Right lobe of liver (tissue), 6 donors: ENCODE results near the gene RPS6KA2. TPM values are rescaled to one million over a fixed set of nuclear protein-coding genes. Genes with fewer than 3 reads are reported as not detected.
A peak's percentile ranks its signal among the peaks of the same experiment; 100 is the strongest.

Source experiments
- ATAC-seq, 4 donors: fragments of 200-7000 bp; cut with Tn5 transposase; one replicate each; pipeline ENCODE4 v1.9.1; 2020; ENCODE audit warnings: mild to moderate bottlenecking in 4 of 4, moderate library complexity in 4 of 4
- DNase-seq, 3 donors: peaks; one replicate each; pipeline ENCODE4 v3.0.0-alpha.2; 2020
- H3K27ac ChIP-seq, 3 donors: fragments of 200-600 bp; one replicate each; pipeline ENCODE4 v1.8.0; 2022
- H3K27me3 ChIP-seq, 2 donors: fragments of 200-600 bp; one replicate each; pipeline ENCODE4 v1.8.0; 2022
- H3K36me3 ChIP-seq, 4 donors: fragments of 200-600 bp; sonication (generic) in 1 of 4; one replicate each; pipeline versions ENCODE4 v1.5.1 to v1.8.0; 2017 to 2022; ENCODE audit warnings: control low read depth in 1 of 4
- H3K4me1 ChIP-seq, 4 donors: fragments of 200-600 bp; sonication (generic) in 1 of 4; one replicate each; pipeline versions ENCODE4 v1.5.1 to v1.8.0; 2017 to 2022; ENCODE audit warnings: control low read depth in 1 of 4
- H3K4me3 ChIP-seq, 3 donors: fragments of 200-600 bp; one replicate each; pipeline ENCODE4 v1.8.0; 2022
- H3K9me3 ChIP-seq, 4 donors: fragments of 200-600 bp; sonication (generic) in 1 of 4; one replicate each; pipeline versions ENCODE4 v1.5.1 to v1.8.0; 2017 to 2022; ENCODE audit warnings: control low read depth in 1 of 4
- CTCF ChIP-seq, 4 donors: fragments of 200-600 bp in 3 of 4; fragments of 450-650 bp in 1 of 4; IDR thresholded peaks; one replicate each; pipeline versions ENCODE4 v1.5.1 to v1.8.0; 2016 to 2022; ENCODE audit warnings: antibody characterized with exemption in 4 of 4, mild to moderate bottlenecking in 2 of 4
- POLR2A ChIP-seq: fragments of 450-650 bp; IDR thresholded peaks from one replicate; pipeline ENCODE4 v1.6.1; 2017; ENCODE audit warnings: antibody characterized with exemption, mild to moderate bottlenecking
- WGBS: methylation state at CpG from one replicate; pipeline ENCODE4 v1.1.6; 2018; ENCODE audit warnings: low coverage, low lambda C conversion rate; ENCODE audit not compliant: insufficient coverage; ENCODE audit errors: missing lambda C conversion rate; 5-methylcytosine and 5-hydroxymethylcytosine counted together
- intact Hi-C, 2 donors: fragments of 100-400 bp; cut with DNase I; formaldehyde crosslinking; loops; one replicate each; pipeline versions ENCODE4 v1.11.2 to v1.14.1; 2022
- total RNA-seq, 6 experiments: library from RNA; depleted of rRNA in 2 of 6; stranded (reverse); fragments of >200 nt in 2 of 6; fragmentation: NEBNext Ultra II Directional in 3 of 6; extraction: Animal tissue kit (Norgen Biotek cat#: 25700) in 3 of 6; gene quantifications; one replicate each; pipeline versions ENCODE4 v1.1.0 to v1.2.4, GENCODE V29; 2016 to 2023
- donor health status: DM: no; HTN: yes; CAD: no.
- donor health status: DM: no; HTN: no; CAD: no.
- donor health status: DM: no; HTN: no; CAD: no.
- donor health status: DM: no; HTN: yes; CAD: no.
- donor health status: DM: no; HTN: yes; CAD: no.

RPS6KA2 gene
- total RNA-seq, 6 experiments from 2014 or later: 6.4 to 18.1 (median 11.1) TPM

GRCh38 chr6:166483573-166484250 is 143.3 kb downstream of the RPS6KA2 start:
- no peaks in the 10 kb centered on the region for H3K4me1 ChIP-seq
- H3K36me3 ChIP-seq: no peaks in the 10 kb centered on the region
- WGBS: 94% methylated on average over 12 of the region's 15 CpGs
- no peak overlapping the region for H3K27ac ChIP-seq
- H3K4me3 ChIP-seq: no peak overlapping the region
- intact Hi-C loops: no loop called here
- TF ChIP-seq POLR2A (no peak), CTCF (IDR thresholded peaks at IDR 0.05) (no peak)
- peak in 1 of 3 donors; percentile 12 for DNase-seq
- ATAC-seq: no peak
- no peaks in the 10 kb centered on the region for H3K27me3 ChIP-seq
- no peaks in the 10 kb centered on the region for H3K9me3 ChIP-seq

GRCh38 chr6:166483026-166483425 is 144.0 kb downstream of the RPS6KA2 start:
- intact Hi-C loops: no loop called here
- ATAC-seq (no peak), DNase-seq (peak in 1 of 3 donors; percentile 2)
- no peaks in the 10 kb centered on the region for H3K9me3 ChIP-seq
- TF ChIP-seq POLR2A (no peak), CTCF (IDR thresholded peaks at IDR 0.05) (no peak)
- H3K36me3 ChIP-seq: no peaks in the 10 kb centered on the region
- H3K4me3 ChIP-seq: no peak overlapping the region
- H3K27me3 ChIP-seq: no peaks in the 10 kb centered on the region
- no peaks in the 10 kb centered on the region for H3K4me1 ChIP-seq
- 100% methylated on average over 3 of the region's 10 CpGs for WGBS
- H3K27ac ChIP-seq: no peak overlapping the region

DNA sequence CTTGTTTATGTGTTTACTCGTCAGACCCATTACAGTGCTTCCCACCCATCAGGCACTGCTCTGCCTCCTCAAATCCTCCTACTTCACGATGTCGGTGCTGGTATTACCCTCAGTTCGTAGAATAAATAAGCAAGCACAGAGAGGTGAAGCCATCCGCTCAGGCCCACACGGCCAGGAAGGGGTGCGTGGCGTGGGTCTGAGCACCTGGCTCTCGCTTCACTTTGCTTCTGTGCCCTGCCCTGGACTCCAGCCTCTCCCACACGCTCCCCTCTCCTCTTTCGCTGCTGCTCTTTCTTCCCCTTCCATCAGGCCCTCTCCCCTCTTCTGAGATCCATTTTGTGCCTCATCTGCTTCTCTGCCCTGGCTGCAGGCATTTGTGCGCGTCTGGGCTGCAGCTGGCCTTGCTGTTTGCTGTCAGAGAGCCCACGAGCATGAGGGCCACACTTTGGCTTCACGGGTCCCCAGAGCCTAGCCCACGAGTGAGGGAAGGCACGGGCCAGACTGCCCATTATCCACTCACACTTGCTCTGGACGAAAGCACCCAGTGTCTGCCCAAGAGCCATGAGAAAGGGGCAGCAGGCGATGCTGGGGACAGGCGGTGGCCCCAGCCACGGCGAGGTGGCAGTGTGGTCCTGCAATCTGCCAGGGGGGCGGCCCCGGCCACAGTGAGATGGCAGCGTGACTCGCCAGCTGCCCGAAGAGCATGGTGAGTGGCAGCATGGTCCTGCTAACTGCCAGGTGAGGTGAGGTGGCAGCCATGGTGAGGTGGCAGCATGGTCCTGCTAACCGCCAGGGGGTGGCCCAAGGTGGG is 148.1 kb downstream of the RPS6KA2 start:
- ATAC-seq: no peak
- Histone ChIP-seq H3K27ac (no peak overlapping the region), H3K4me1 (no peaks in the 10 kb centered on the region), H3K36me3 (no peaks in the 10 kb centered on the region), H3K9me3 (no peaks in the 10 kb centered on the region), H3K4me3 (no peak overlapping the region), H3K27me3 (no peaks in the 10 kb centered on the region)
- peak in 1 of 3 donors; percentile 6 for DNase-seq
- no peak for TF ChIP-seq POLR2A
- TF ChIP-seq CTCF (IDR thresholded peaks at IDR 0.05): no peak
- WGBS: 69% methylated on average over 6 of the region's 28 CpGs
- intact Hi-C loops: no loop called here

- Histone ChIP-seq H3K27me3 (no peaks in the 10 kb centered on the region), H3K4me3 (no peak overlapping the region), H3K4me1 (no peaks in the 10 kb centered on the region), H3K36me3 (no peaks in the 10 kb centered on the region), H3K27ac (no peak overlapping the region), H3K9me3 (no peaks in the 10 kb centered on the region)
- ATAC-seq: peak in 1 of 4 donors; percentile 24
- DNase-seq: no peak
- intact Hi-C loops: no loop called here
- TF ChIP-seq CTCF (IDR thresholded peaks at IDR 0.05) (no peak), POLR2A (no peak)
- 86% methylated on average over 8 of the region's 21 CpGs for WGBS
Measured at GRCh38 chr6:166477647-166478365, 149.2 kb downstream of the RPS6KA2 start.
